Smooth muscle cell (in vitro differentiated cells): Measurements from ENCODE around the gene OLFML2A. TPM values are rescaled to one million over a fixed set of nuclear protein-coding genes. Genes with fewer than 3 reads are reported as not detected.

Experiments
- DNase-seq: peaks from one replicate; lab custom pipeline; 2025; ENCODE audit not compliant: unreplicated experiment; lab: John Stamatoyannopoulos, UW
- H2AFZ ChIP-seq: fragments of 200-600 bp; sonication (generic); 2 replicates; pipeline ENCODE4 v1.6.0; 2016; ENCODE audit warnings: antibody characterized with exemption, low read depth, mild to moderate bottlenecking
- H3F3A ChIP-seq: fragments of 200-600 bp; sonication (generic); 2 replicates; pipeline ENCODE4 v1.6.0; 2017; ENCODE audit warnings: antibody characterized with exemption, low read depth
- H3K27ac ChIP-seq: fragments of 200-600 bp; sonication (generic); 2 replicates; pipeline ENCODE4 v1.5.1; 2016; ENCODE audit warnings: low read depth, mild to moderate bottlenecking
- H3K27me3 ChIP-seq: fragments of 200-600 bp; sonication (generic); 2 replicates; pipeline ENCODE4 v1.6.1; 2016; ENCODE audit warnings: low read depth, mild to moderate bottlenecking
- H3K36me3 ChIP-seq: fragments of 200-600 bp; sonication (generic); 2 replicates; pipeline ENCODE4 v1.5.1; 2016; ENCODE audit warnings: low read depth
- H3K4me1 ChIP-seq: fragments of 200-600 bp; sonication (generic); 2 replicates; pipeline ENCODE4 v1.5.1; 2016; ENCODE audit warnings: low read depth
- H3K4me2 ChIP-seq: fragments of 200-600 bp; sonication (generic); 2 replicates; pipeline ENCODE4 v1.6.0; 2016; ENCODE audit warnings: mild to moderate bottlenecking
- H3K4me3 ChIP-seq: fragments of 200-600 bp; sonication (generic); 2 replicates; pipeline ENCODE4 v1.5.1; 2016; ENCODE audit warnings: mild to moderate bottlenecking
- H3K79me2 ChIP-seq: fragments of 200-600 bp; sonication (generic); 2 replicates; pipeline ENCODE4 v1.6.0; 2016; ENCODE audit warnings: low read depth, mild to moderate bottlenecking
- H3K9ac ChIP-seq: fragments of 200-600 bp; sonication (generic); 2 replicates; pipeline ENCODE4 v1.6.0; 2016; ENCODE audit warnings: low read depth
- H3K9me3 ChIP-seq: fragments of 200-600 bp; sonication (generic); replicated peaks from 2 replicates; pipeline ENCODE4 v1.5.1; 2016; ENCODE audit warnings: low read depth
- H4K20me1 ChIP-seq: fragments of 200-600 bp; sonication (generic); 2 replicates; pipeline ENCODE4 v1.6.0; 2016; ENCODE audit warnings: low read depth
- WGBS: methylation state at CpG from one replicate; pipeline ENCODE4 v1.1.7; 2016; ENCODE audit warnings: low lambda C conversion rate; 5-methylcytosine and 5-hydroxymethylcytosine counted together
- polyA plus RNA-seq: library from polyadenylated mRNA; unstranded; fragments of >200 nt; fragmentation: Nextera tagmentation; extraction: Ambion mirVana; gene quantifications from 2 replicates; pipeline ENCODE4 v1.2.1, GENCODE V29; 2016
- total RNA-seq: library from RNA; depleted of rRNA; stranded (reverse); fragments of >200 nt; gene quantifications from 2 replicates; pipeline ENCODE4 v1.2.3, GENCODE V29; 2014
- TF ChIP-seq, protein P1 (sequence below): fragments of 200-600 bp; sonication (generic); IDR thresholded peaks from 2 replicates; pipeline ENCODE4 v1.5.1; 2017; ENCODE audit warnings: borderline replicate concordance, mild to moderate bottlenecking, antibody characterized with exemption; ENCODE audit not compliant: insufficient read depth, poor library complexity, severe bottlenecking

The OLFML2A gene
- total and polyA plus RNA-seq, 2 experiments from 2014 or later, result 3.5 to 17.0 TPM

GRCh38 chr9:124792257-124793014 lies 15.5 kb downstream of the OLFML2A start:
- no peak for DNase-seq
- Histone ChIP-seq H3F3A (no peaks in the 10 kb centered on the region), H2AFZ (no peak overlapping the region), H3K27me3 (no peaks in the 10 kb centered on the region), H3K9me3 (no peaks in the 10 kb centered on the region), H3K36me3 (no peaks in the 10 kb centered on the region), H4K20me1 (no peaks in the 10 kb centered on the region), H3K27ac (no peak overlapping the region), H3K9ac (no peak overlapping the region), H3K4me2 (no peak overlapping the region), H3K4me1 (no peaks in the 10 kb centered on the region), H3K4me3 (no peak overlapping the region), H3K79me2 (no peaks in the 10 kb centered on the region)
- TF ChIP-seq, protein P1, sequence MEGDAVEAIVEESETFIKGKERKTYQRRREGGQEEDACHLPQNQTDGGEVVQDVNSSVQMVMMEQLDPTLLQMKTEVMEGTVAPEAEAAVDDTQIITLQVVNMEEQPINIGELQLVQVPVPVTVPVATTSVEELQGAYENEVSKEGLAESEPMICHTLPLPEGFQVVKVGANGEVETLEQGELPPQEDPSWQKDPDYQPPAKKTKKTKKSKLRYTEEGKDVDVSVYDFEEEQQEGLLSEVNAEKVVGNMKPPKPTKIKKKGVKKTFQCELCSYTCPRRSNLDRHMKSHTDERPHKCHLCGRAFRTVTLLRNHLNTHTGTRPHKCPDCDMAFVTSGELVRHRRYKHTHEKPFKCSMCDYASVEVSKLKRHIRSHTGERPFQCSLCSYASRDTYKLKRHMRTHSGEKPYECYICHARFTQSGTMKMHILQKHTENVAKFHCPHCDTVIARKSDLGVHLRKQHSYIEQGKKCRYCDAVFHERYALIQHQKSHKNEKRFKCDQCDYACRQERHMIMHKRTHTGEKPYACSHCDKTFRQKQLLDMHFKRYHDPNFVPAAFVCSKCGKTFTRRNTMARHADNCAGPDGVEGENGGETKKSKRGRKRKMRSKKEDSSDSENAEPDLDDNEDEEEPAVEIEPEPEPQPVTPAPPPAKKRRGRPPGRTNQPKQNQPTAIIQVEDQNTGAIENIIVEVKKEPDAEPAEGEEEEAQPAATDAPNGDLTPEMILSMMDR, result no peak
- 89% methylated on average over 8 of the region's 8 CpGs for WGBS

GRCh38 chr9:124793015-124793541 lies 16.1 kb downstream of the OLFML2A start:
- Histone ChIP-seq H2AFZ (no peak overlapping the region), H3K4me1 (no peaks in the 10 kb centered on the region), H3K4me3 (no peak overlapping the region), H3K36me3 (no peaks in the 10 kb centered on the region), H3K27ac (no peak overlapping the region), H4K20me1 (no peaks in the 10 kb centered on the region), H3K4me2 (no peak overlapping the region), H3K9me3 (no peaks in the 10 kb centered on the region), H3F3A (no peaks in the 10 kb centered on the region), H3K79me2 (no peaks in the 10 kb centered on the region), H3K9ac (no peak overlapping the region), H3K27me3 (no peaks in the 10 kb centered on the region)
- no peak for DNase-seq
- WGBS, result 66% methylated on average over 9 of the region's 9 CpGs
- TF ChIP-seq, protein P1, result no peak

- Histone ChIP-seq H3K27ac (no peak overlapping the region), H3K4me1 (no peaks in the 10 kb centered on the region), H3K4me2 (no peak overlapping the region), H3K9ac (no peak overlapping the region), H3K27me3 (no peaks in the 10 kb centered on the region), H3K36me3 (no peaks in the 10 kb centered on the region), H4K20me1 (no peaks in the 10 kb centered on the region), H2AFZ (no peak overlapping the region), H3K79me2 (no peaks in the 10 kb centered on the region), H3K4me3 (no peak overlapping the region), H3K9me3 (no peaks in the 10 kb centered on the region), H3F3A (no peaks in the 10 kb centered on the region)
- TF ChIP-seq, protein P1, result no peak
- no peak for DNase-seq
- 91% methylated on average over 11 of the region's 11 CpGs for WGBS
These were observed 18.1 kb downstream of the OLFML2A start for GRCh38 chr9:124794902-124795491.
